ENCODE measurements around the gene MED22.

DNA sequence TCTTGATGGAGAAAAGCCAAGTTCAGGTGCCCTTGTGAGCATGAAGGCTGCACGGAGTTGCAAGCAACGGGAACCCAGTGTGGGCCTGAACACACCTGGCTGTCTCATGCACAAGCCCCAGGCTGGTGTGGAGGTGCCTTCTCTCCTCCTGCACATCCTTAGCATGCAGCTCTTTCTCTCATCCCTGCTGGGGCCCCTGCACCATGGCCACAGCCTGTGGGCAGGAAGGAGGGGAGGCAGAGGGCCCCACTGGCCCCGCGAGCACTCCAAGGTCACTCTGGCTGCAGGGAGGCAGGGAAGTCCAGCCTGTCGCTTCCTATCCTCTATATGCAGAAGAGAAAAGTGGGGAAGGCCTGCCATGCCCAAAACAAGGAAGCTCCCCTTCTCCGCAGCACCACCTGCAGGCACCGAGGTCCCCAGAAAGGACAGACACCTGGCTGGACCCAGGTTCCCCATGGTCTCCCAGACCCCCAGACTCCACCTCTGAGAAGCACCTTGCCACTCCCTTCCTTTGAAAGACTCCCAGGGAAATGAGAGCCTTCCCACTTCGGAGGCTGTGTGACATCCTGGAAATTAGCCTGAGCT is 46.8 kb upstream of the MED22 start:
- no peak for TF ChIP-seq YY1 (IDR thresholded peaks at IDR 0.05; ENCODE audit: insufficient read depth, insufficient read length)
- no peak for TF ChIP-seq SUZ12 (IDR thresholded peaks at IDR 0.05; ENCODE audit: extremely low read depth, insufficient read depth, insufficient read length)
